MCF 10A (cell line): ENCODE data around the gene CHST6. TPM values are rescaled to one million over a fixed set of nuclear protein-coding genes. Genes with fewer than 3 reads are reported as not detected.
A peak's percentile ranks its signal among the peaks of the same experiment; 100 is the strongest.
"Not testable (repeated sequence)": the region's sequence is repeated elsewhere in the genome, so short reads cannot be mapped to it uniquely, and the experiment has no call there.

Experiments
- Bru-seq: library from RNA; stranded (reverse); fragments of 400-500 nt; gene quantifications from one replicate; lab custom pipeline; 2021; lab: Mats Ljungman, UMichigan
- BruChase-seq, 2 experiments: library from RNA; stranded (reverse); fragments of 400-500 nt; gene quantifications; one replicate each; lab custom pipeline; 2021; lab: Mats Ljungman, UMichigan
- BruUV-seq: library from RNA; stranded (reverse); fragments of 400-500 nt; replicated peaks from 2 replicates; lab custom pipeline; 2021; lab: Mats Ljungman, UMichigan
- CTCF ChIA-PET: fragments of 300-600 bp; sonication (Branson Sonifier 250); formaldehyde crosslinking; extraction: SDS; loops from one replicate; lab custom pipeline; 2021; ENCODE audit warnings: antibody characterized with exemption, inconsistent platforms; lab: Yijun Ruan, JAX
- POLR2A ChIA-PET: fragments of 300-600, 350-650 bp; sonication (Branson Sonifier 250); formaldehyde crosslinking; extraction: SDS; loops from one replicate; lab custom pipeline; 2020; ENCODE audit warnings: antibody characterized with exemption, inconsistent platforms; lab: Yijun Ruan, JAX
- DNase-seq: peaks from one replicate; pipeline ENCODE4 v3.0.0-alpha.2; 2018; ENCODE audit not compliant: unreplicated experiment
- H3K27ac Mint-ChIP-seq: one replicate; pipeline ENCODE4 v1.8.0; 2022; ENCODE audit warnings: mild to moderate bottlenecking, low read depth, mixed read lengths; ENCODE audit not compliant: unreplicated experiment
- H3K27me3 Mint-ChIP-seq: one replicate; pipeline ENCODE4 v1.8.0; 2022; ENCODE audit warnings: mixed read lengths; ENCODE audit not compliant: insufficient read depth, unreplicated experiment
- H3K36me3 Mint-ChIP-seq: one replicate; pipeline ENCODE4 v1.8.0; 2022; ENCODE audit warnings: mild to moderate bottlenecking, moderate library complexity, mixed read lengths; ENCODE audit not compliant: insufficient read depth, unreplicated experiment
- H3K4me1 Mint-ChIP-seq: one replicate; pipeline ENCODE4 v1.8.0; 2022; ENCODE audit warnings: mixed read lengths; ENCODE audit not compliant: insufficient read depth, unreplicated experiment
- H3K4me3 Mint-ChIP-seq: one replicate; pipeline ENCODE4 v1.8.0; 2022; ENCODE audit warnings: mild to moderate bottlenecking, moderate library complexity, mixed read lengths; ENCODE audit not compliant: unreplicated experiment
- H3K9me3 Mint-ChIP-seq: one replicate; pipeline ENCODE4 v1.8.0; 2022; ENCODE audit warnings: mixed read lengths; ENCODE audit not compliant: unreplicated experiment
- CTCF ChIP-seq: fragments of 200-600 bp; IDR thresholded peaks from one replicate; pipeline ENCODE4 v1.8.0; 2022; ENCODE audit warnings: antibody characterized with exemption, mild to moderate bottlenecking; ENCODE audit not compliant: unreplicated experiment
- intact Hi-C: fragments of 100-400 bp; cut with micrococcal nuclease; formaldehyde crosslinking; loops from 2 replicates; pipeline ENCODE4 v1.14.1; 2022
- long read RNA-seq: library from polyadenylated mRNA; stranded (forward); transcript quantifications from one replicate; pipeline ENCODE4 v2.0.0, GENCODE V29; 2022
- total RNA-seq: library from RNA; stranded (reverse); gene quantifications from 2 replicates; pipeline ENCODE4 v1.2.3, GENCODE V29; 2022

The CHST6 gene
- total RNA-seq = 0.16 and 0.42 TPM in 2 replicates
- percentile 21 among the genes with signal in this experiment for Bru-seq, nascent RNA
- BruChase-seq, experiment 1, labeled RNA remaining after a 6-hour chase = percentile 61 among the genes with signal in this experiment
- percentile 37 among the genes with signal in this experiment for BruChase-seq, experiment 2, labeled RNA remaining after a 2-hour chase
- long read RNA-seq = 0 reads

GRCh38 chr16:75495076-75495674 is at the start of gene CHST6:
Gene CHST6, minus strand, starts transcription at chr16:75495441. Its CDS starts 15,613 bp downstream, at chr16:75479828.
- POLR2A ChIA-PET = interaction anchor here (1.1 kb wide), 1 partner anchor 11 kb away, joined by 3 read pairs; no protein-coding TSS in a partner anchor
- no peaks in the 10 kb centered on the region for H3K4me1 Mint-ChIP-seq

GRCh38 chr16:75542462-75542861 is 47.2 kb upstream of the CHST6 start:
- intact Hi-C loops, POLR2A ChIA-PET, H3K9me3 Mint-ChIP-seq, BruUV-seq, H3K27ac Mint-ChIP-seq, DNase-seq, H3K4me1 Mint-ChIP-seq, H3K27me3 Mint-ChIP-seq, H3K4me3 Mint-ChIP-seq: not testable (repeated sequence)
- CTCF ChIA-PET = interaction anchor here (0.7 to 1.4 kb wide), 3 partner anchors 11 to 1597 kb away, joined by 3 to 5 read pairs (median 4); no protein-coding TSS in a partner anchor
- peaks cover 36% of the 10 kb centered on the region for H3K36me3 Mint-ChIP-seq

More at GRCh38 chr16:75495076-75495674, at the start of gene CHST6:
- CTCF ChIA-PET = interaction anchor here (0.5 to 2.1 kb wide), 4 partner anchors 22 to 699 kb away, joined by 3 to 8 read pairs (median 4); no protein-coding TSS in a partner anchor
- H3K9me3 Mint-ChIP-seq = no peaks in the 10 kb centered on the region
- no peak for TF ChIP-seq CTCF
- BruUV-seq = no TSS peak
- H3K36me3 Mint-ChIP-seq = peaks cover 5% of the 10 kb centered on the region
- no peaks in the 10 kb centered on the region for H3K27me3 Mint-ChIP-seq
- DNase-seq = no peak
- no peak within 1 kb of the TSS for H3K4me3 Mint-ChIP-seq
- intact Hi-C loops = no loop called here
- H3K27ac Mint-ChIP-seq = no peak within 1 kb of the TSS

- Mint-ChIP-seq H3K36me3 (peaks cover 31% of the 10 kb centered on the region), H3K9me3 (no peaks in the 10 kb centered on the region), H3K27ac (no peak overlapping the region), H3K4me1 (no peaks in the 10 kb centered on the region), H3K27me3 (no peaks in the 10 kb centered on the region), H3K4me3 (no peak overlapping the region)
- ChIA-PET CTCF (interaction anchor here (0.6 to 1.4 kb wide), 3 partner anchors 9 to 125 kb away, joined by 3 to 9 read pairs (median 3); no protein-coding TSS in a partner anchor), POLR2A (interaction anchor here (0.7 to 1.4 kb wide), 2 partner anchors 13 to 15 kb away, joined by 3 to 5 read pairs; partner anchors contain the start of gene TMEM231)
- DNase-seq = no peak
- TF ChIP-seq CTCF = no peak
- BruUV-seq = no TSS peak
- intact Hi-C loops = no loop called here
These were observed 46.0 kb upstream of the CHST6 start for GRCh38 chr16:75541236-75541635.

GRCh38 chr16:75538882-75539565 is 43.8 kb upstream of the CHST6 start:
- BruUV-seq, H3K27me3 Mint-ChIP-seq, H3K27ac Mint-ChIP-seq, H3K9me3 Mint-ChIP-seq, intact Hi-C loops, H3K4me3 Mint-ChIP-seq, DNase-seq, H3K4me1 Mint-ChIP-seq, POLR2A ChIA-PET, CTCF ChIA-PET: not testable (repeated sequence)
- peaks cover 14% of the 10 kb centered on the region for H3K36me3 Mint-ChIP-seq
